ENCODE measurements around the gene NUDT21. TPM values are rescaled to one million over a fixed set of nuclear protein-coding genes. Genes with fewer than 3 reads are reported as not detected.

The NUDT21 gene
- total RNA-seq: 52.3 and 58.8 TPM in 2 replicates

GRCh38 chr16:56450986-56451752 lies at the start of gene NUDT21, which contains the start of gene OGFOD1:
NUDT21 (minus strand) TSS chr16:56451332; CDS start chr16:56451202, 130 bp downstream.
OGFOD1 (plus strand) TSS chr16:56451554; CDS start chr16:56451613, 59 bp downstream.

DNA sequence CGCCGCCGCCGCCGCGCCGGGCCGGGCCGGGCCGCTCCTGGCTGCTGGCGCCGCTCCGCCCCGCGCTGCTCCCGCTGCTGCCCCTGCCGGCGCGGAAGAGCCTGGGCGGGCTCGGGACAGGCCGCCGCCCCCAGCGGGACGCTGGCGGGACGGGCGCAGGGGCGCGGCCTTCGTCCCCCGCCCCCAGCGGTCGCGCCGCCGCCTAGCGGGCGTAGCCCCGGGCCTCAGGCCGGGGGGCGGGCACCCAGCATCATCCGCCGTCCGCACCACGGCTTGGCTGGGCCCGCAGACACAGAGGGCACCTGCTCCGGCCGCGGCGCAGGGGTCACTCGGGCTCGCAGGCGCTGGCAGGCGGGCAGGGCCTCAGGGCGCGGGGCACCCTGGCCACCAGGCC lies 25.7 kb downstream of the NUDT21 start, which contains the start of gene AMFR:
TSS of gene AMFR (minus strand) at position 107 of the 394 bp plus-strand sequence. CDS start 218 bp downstream, outside the sequence.

Other genes with a start within 250 kb of the NUDT21 start
- gene AMFR, start 25.8 kb downstream of the NUDT21 start, total RNA-seq: 98.6 and 104 TPM in 2 replicates
- 31.8 and 37.2 TPM in 2 replicates for gene OGFOD1, start 222 bp upstream of the NUDT21 start, total RNA-seq
- 29.9 and 31.2 TPM in 2 replicates for gene BBS2, start 68.7 kb upstream of the NUDT21 start, total RNA-seq
- gene MT4, start 113.7 kb upstream of the NUDT21 start, total RNA-seq: not detected in 2 replicates
- gene MT3, start 138.2 kb upstream of the NUDT21 start, total RNA-seq: not detected in 2 replicates
- gene MT2A, start 157.3 kb upstream of the NUDT21 start, total RNA-seq: 613 and 722 TPM in 2 replicates
- gene MT1E, start 174.4 kb upstream of the NUDT21 start, total RNA-seq: 213 TPM in 2 replicates
- gene MT1M, start 181.3 kb upstream of the NUDT21 start, total RNA-seq: 2.8 and 3.0 TPM in 2 replicates
- 23.9 and 27.7 TPM in 2 replicates for gene MT1A, start 187.3 kb upstream of the NUDT21 start, total RNA-seq
- gene MT1B, start 200.6 kb upstream of the NUDT21 start, total RNA-seq: not detected in 2 replicates
- 0.15 TPM in 1 of 2 replicates, not detected in the other for gene MT1F, start 206.6 kb upstream of the NUDT21 start, total RNA-seq
- 1.6 TPM in 1 of 2 replicates, not detected in the other for gene MT1G, start 216.7 kb upstream of the NUDT21 start, total RNA-seq
- not detected in 2 replicates for gene MT1H, start 218.5 kb upstream of the NUDT21 start, total RNA-seq
- gene MT1X, start 231.1 kb upstream of the NUDT21 start, total RNA-seq: 30.9 and 62.4 TPM in 2 replicates